PC-3 (cell line): ENCODE measurements around the gene PGA5. TPM values are rescaled to one million over a fixed set of nuclear protein-coding genes. Genes with fewer than 3 reads are reported as not detected.

Experiments
- ATAC-seq: fragments of 200-7000 bp; cut with Tn5 transposase; 2 replicates; pipeline ENCODE4 v1.9.1; 2020; ENCODE audit warnings: mild to moderate bottlenecking, moderate library complexity
- BruUV-seq: library from RNA; stranded (reverse); fragments of 400-500 nt; replicated peaks from 2 replicates; lab custom pipeline; 2021; lab: Mats Ljungman, UMichigan
- CTCF ChIA-PET: fragments of 300-600 bp; sonication (Branson Sonifier 250); formaldehyde crosslinking; loops from one replicate; lab custom pipeline; 2022; ENCODE audit warnings: antibody characterized with exemption; lab: Charles Lee
- POLR2A ChIA-PET: fragments of 300-600 bp; sonication (Branson Sonifier 250); formaldehyde crosslinking; loops from one replicate; lab custom pipeline; 2022; ENCODE audit warnings: antibody characterized with exemption; ENCODE audit not compliant: unreplicated experiment; lab: Charles Lee
- DNase-seq: peaks from one replicate; pipeline ENCODE4 v3.0.0-alpha.2; 2015
- H2AFZ ChIP-seq: fragments of 300-600 bp; sonication (generic); 2 replicates; pipeline ENCODE4 v1.6.0; 2016; ENCODE audit warnings: antibody characterized with exemption, low read length
- H3F3A ChIP-seq: fragments of 300-600 bp; sonication (generic); one replicate; pipeline ENCODE4 v1.6.0; 2017; ENCODE audit warnings: antibody characterized with exemption, low read length, control low read depth, mild to moderate bottlenecking; ENCODE audit not compliant: unreplicated experiment
- H3K27ac ChIP-seq: fragments of 300-600 bp; sonication (generic); 2 replicates; pipeline ENCODE4 v1.5.1; 2016; ENCODE audit warnings: mild to moderate bottlenecking, low read length
- H3K27me3 ChIP-seq: fragments of 300-600 bp; sonication (generic); 2 replicates; pipeline ENCODE4 v1.6.1; 2016; ENCODE audit warnings: low read length, mixed read lengths
- H3K36me3 ChIP-seq: fragments of 300-600 bp; sonication (generic); 2 replicates; pipeline ENCODE4 v1.6.1; 2016; ENCODE audit warnings: low read depth, mixed run types, low read length, mixed read lengths
- H3K4me1 ChIP-seq: fragments of 300-600 bp; sonication (generic); 2 replicates; pipeline ENCODE4 v1.5.1; 2016; ENCODE audit warnings: low read length; ENCODE audit not compliant: insufficient read depth
- H3K4me2 ChIP-seq: fragments of 300-600 bp; sonication (generic); 2 replicates; pipeline ENCODE4 v1.6.0; 2016; ENCODE audit warnings: low read length
- H3K4me3 ChIP-seq: fragments of 300-600 bp; sonication (generic); 2 replicates; pipeline ENCODE4 v1.5.1; 2016; ENCODE audit warnings: mild to moderate bottlenecking, low read length, mixed read lengths
- H3K79me2 ChIP-seq: fragments of 300-600 bp; sonication (generic); 2 replicates; pipeline ENCODE4 v1.6.1; 2017; ENCODE audit warnings: low read length, mixed read lengths
- H3K9ac ChIP-seq: fragments of 300-600 bp; sonication (generic); 2 replicates; pipeline ENCODE4 v1.6.0; 2016; ENCODE audit warnings: mild to moderate bottlenecking, low read length
- H3K9me2 ChIP-seq: fragments of 300-600 bp; sonication (generic); replicated peaks from 2 replicates; pipeline ENCODE4 v1.6.1; 2016; ENCODE audit warnings: mixed run types, low read length, mixed read lengths
- H3K9me3 ChIP-seq: fragments of 300-600 bp; sonication (generic); 2 replicates; pipeline ENCODE4 v1.6.1; 2016; ENCODE audit warnings: low read length, mixed read lengths
- H4K20me1 ChIP-seq: fragments of 300-600 bp; sonication (generic); 2 replicates; pipeline ENCODE4 v1.6.1; 2016; ENCODE audit warnings: low read length, mixed read lengths
- EZH2 ChIP-seq: fragments of 300-600 bp; sonication (generic); IDR thresholded peaks from one replicate; pipeline ENCODE4 v1.6.1; 2017; ENCODE audit warnings: antibody characterized with exemption, mild to moderate bottlenecking, low read length; ENCODE audit not compliant: unreplicated experiment
- EZH2phosphoT487 ChIP-seq: fragments of 300-600 bp; sonication (generic); IDR thresholded peaks from 2 replicates; pipeline ENCODE4 v1.6.1; 2018; ENCODE audit warnings: mild to moderate bottlenecking, antibody characterized with exemption, low read length, borderline replicate concordance
- intact Hi-C: fragments of 100-400 bp; cut with micrococcal nuclease; formaldehyde crosslinking; loops from 2 replicates; pipeline ENCODE4 v1.9.0; 2023
- total RNA-seq: library from RNA; depleted of rRNA; stranded (reverse); fragments of >200 nt; gene quantifications from 2 replicates; pipeline ENCODE4 v1.2.3, GENCODE V29; 2014
- TF ChIP-seq, protein P1 (sequence below): fragments of 300-600 bp; sonication (generic); conservative IDR thresholded peaks from 2 replicates; pipeline ENCODE4 v1.5.1; 2017; ENCODE audit warnings: antibody characterized with exemption, low read depth, mild to moderate bottlenecking, low read length

Gene PGA5
- total RNA-seq, 1 experiment from 2014 or later, result not detected

DNA sequence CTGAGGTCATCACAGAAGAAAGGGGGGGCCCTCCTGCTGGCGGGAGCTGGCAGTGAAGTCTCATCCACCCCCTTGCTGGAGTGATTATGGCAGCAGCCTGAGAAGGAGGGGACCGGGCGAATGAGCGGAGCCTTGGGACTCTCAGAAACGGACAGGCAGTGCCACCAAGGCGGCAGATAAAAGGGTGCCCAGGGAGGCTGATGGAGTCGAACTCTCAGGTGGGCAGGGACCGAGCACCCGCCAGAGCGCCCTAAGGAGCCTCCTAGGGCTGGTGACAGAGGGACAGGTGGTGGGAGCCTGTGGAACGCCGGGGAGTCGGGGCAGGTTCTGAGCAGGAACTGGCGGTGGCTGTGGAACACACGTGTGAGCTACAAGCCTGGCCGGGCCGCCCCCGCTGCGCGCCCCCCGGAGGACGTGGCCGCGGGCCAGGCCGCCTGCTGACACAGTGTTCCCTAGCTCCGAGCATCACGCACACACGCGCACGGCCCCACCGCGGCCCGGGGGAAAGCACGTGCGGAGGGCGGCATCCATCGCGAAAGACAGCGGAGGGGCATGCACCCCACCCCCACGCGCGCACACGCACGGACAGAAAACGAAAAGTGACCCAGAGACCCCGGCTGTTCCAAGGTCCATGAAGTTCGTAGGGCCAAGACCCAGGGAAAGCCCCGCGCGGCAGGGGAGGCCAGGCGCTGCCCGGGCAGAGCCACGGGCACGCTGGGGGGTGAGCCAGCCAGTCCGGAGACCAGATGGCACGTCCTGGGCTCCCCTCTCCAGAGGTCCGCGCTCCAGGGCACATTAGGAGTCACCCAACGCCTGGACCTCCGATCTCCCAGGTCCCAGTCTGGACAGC, 53.1 kb downstream of the PGA5 start:
- peaks cover 12% of the 10 kb centered on the region for H3K4me1 ChIP-seq
- no peaks in the 10 kb centered on the region for H3K79me2 ChIP-seq
- no peaks in the 10 kb centered on the region for H4K20me1 ChIP-seq
- H3K9me2 ChIP-seq, result no peaks in the 10 kb centered on the region
- no peaks in the 10 kb centered on the region for H3K9me3 ChIP-seq
- H3K9ac ChIP-seq, result peak overlapping the region; percentile 26; the same call in 1 of the 2 replicates
- CTCF ChIA-PET, result no interaction called here
- H3K27ac ChIP-seq, result no peak overlapping the region
- no peak for TF ChIP-seq EZH2
- TF ChIP-seq, protein P1, sequence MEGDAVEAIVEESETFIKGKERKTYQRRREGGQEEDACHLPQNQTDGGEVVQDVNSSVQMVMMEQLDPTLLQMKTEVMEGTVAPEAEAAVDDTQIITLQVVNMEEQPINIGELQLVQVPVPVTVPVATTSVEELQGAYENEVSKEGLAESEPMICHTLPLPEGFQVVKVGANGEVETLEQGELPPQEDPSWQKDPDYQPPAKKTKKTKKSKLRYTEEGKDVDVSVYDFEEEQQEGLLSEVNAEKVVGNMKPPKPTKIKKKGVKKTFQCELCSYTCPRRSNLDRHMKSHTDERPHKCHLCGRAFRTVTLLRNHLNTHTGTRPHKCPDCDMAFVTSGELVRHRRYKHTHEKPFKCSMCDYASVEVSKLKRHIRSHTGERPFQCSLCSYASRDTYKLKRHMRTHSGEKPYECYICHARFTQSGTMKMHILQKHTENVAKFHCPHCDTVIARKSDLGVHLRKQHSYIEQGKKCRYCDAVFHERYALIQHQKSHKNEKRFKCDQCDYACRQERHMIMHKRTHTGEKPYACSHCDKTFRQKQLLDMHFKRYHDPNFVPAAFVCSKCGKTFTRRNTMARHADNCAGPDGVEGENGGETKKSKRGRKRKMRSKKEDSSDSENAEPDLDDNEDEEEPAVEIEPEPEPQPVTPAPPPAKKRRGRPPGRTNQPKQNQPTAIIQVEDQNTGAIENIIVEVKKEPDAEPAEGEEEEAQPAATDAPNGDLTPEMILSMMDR, result no peak
- no peak for TF ChIP-seq EZH2phosphoT487
- H3K27me3 ChIP-seq, result peaks cover 12% of the 10 kb centered on the region
- DNase-seq (peak; percentile 22), ATAC-seq (peak; percentile 55)
- POLR2A ChIA-PET, result no interaction called here
- BruUV-seq, result no TSS peak
- peaks cover 7% of the 10 kb centered on the region for H3K36me3 ChIP-seq
- peak overlapping the region; percentile 100 for H3K4me2 ChIP-seq
- no peaks in the 10 kb centered on the region for H3F3A ChIP-seq
- intact Hi-C loops, result no loop called here
- H2AFZ ChIP-seq, result peak overlapping the region; percentile 92
- peak overlapping the region; percentile 72 for H3K4me3 ChIP-seq

DNA sequence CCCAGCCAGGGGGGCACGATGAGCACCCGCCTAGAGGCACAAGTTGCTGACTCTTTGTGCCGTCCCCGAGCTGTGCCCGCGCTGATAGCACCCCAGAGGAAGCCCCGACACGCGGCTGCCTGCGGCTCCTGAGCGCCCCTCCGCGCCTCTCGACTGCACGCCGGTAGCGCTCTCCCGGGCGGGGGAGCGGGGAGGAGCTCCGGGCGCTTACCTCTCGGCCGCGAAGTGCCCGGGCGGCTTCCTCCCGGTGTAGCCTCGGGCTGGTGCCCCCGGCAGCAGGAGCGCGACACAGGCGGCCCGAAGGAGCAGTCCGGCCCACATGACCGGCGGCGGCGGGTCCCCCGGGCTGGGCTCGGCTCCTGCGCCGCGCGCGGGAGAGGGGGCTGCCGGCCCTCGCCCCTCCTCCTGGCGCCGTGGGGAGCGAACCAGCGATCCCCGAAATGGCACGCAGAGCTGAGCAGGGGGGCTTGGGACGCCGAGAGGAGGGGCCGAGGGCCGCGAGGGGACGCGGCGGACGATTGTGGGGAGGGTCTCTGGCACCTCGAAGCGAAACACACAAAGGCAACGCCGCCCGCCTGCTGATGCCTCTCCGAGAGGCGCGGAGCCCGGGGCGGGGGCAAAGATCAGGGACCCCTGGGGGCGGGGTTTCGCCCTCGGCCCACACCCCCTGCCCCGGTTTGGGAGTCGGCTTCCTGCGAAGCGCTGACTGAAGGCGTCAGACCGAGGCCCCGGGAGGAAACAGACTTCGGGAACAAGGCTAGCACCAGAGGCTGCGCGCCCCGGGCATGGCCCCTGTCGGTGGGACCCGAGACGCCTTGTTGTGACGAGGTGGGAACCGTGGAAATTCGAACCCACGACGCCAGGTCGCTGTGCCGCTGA, 54.0 kb downstream of the PGA5 start, which contains the start of gene VWCE:
Gene VWCE, minus strand, starts transcription at position 600 of the 879 bp plus-strand sequence. Its CDS starts 279 bp downstream, at position 321.
- peak within 1 kb of the TSS; percentile 26; the same call in 1 of the 2 replicates for H3K9ac ChIP-seq
- H3F3A ChIP-seq, result no peaks in the 10 kb centered on the region
- H3K27me3 ChIP-seq, result peaks cover 12% of the 10 kb centered on the region
- no peaks in the 10 kb centered on the region for H3K9me2 ChIP-seq
- peak within 1 kb of the TSS; percentile 72 for H3K4me3 ChIP-seq
- ATAC-seq (peak; percentile 72), DNase-seq (peak; percentile 55)
- H2AFZ ChIP-seq, result peak within 1 kb of the TSS; percentile 92
- CTCF ChIA-PET, result interaction anchor here (0.6 kb wide), 1 partner anchor 33 kb away, joined by 3 read pairs; no protein-coding TSS in a partner anchor
- no peaks in the 10 kb centered on the region for H4K20me1 ChIP-seq
- no TSS peak for BruUV-seq
- intact Hi-C loops, result no loop called here
- H3K27ac ChIP-seq, result no peak within 1 kb of the TSS
- peak within 1 kb of the TSS; percentile 100 for H3K4me2 ChIP-seq
- no peaks in the 10 kb centered on the region for H3K9me3 ChIP-seq
- no peaks in the 10 kb centered on the region for H3K79me2 ChIP-seq
- TF ChIP-seq, protein P1, result peak; percentile 48
- TF ChIP-seq EZH2phosphoT487, result no peak
- TF ChIP-seq EZH2, result no peak
- peaks cover 12% of the 10 kb centered on the region for H3K4me1 ChIP-seq
- peaks cover 16% of the 10 kb centered on the region for H3K36me3 ChIP-seq
- POLR2A ChIA-PET, result interaction anchor here (0.6 kb wide), 1 partner anchor 41 kb away, joined by 6 read pairs; no protein-coding TSS in a partner anchor
